Left forelimb (tissue), 1 donor: ENCODE data around the gene SKIC2.
"Not testable (repeated sequence)": the region's sequence is repeated elsewhere in the genome, so short reads cannot be mapped to it uniquely, and the experiment has no call there.

Source experiments
- DNase-seq: peaks from one replicate; pipeline ENCODE4 v3.0.0-alpha.2; 2018; ENCODE audit warnings: low spot score

Gene SKIC2

GRCh38 chr6:32004864-32005537, 46.0 kb downstream of the SKIC2 start:
- DNase-seq, result not testable (repeated sequence)

- DNase-seq, result not testable (repeated sequence)
Measured at GRCh38 chr6:32005538-32005880, 46.5 kb downstream of the SKIC2 start.

GRCh38 chr6:32005991-32006529, 47.1 kb downstream of the SKIC2 start:
- DNase-seq, result not testable (repeated sequence)

GRCh38 chr6:32007086-32007485, 48.1 kb downstream of the SKIC2 start:
- not testable (repeated sequence) for DNase-seq

- not testable (repeated sequence) for DNase-seq
Measured at GRCh38 chr6:32008037-32008436, 49.1 kb downstream of the SKIC2 start.

- DNase-seq, result not testable (repeated sequence)
Measured at GRCh38 chr6:32008616-32009015, 49.6 kb downstream of the SKIC2 start.

GRCh38 chr6:32009537-32009936, 50.6 kb downstream of the SKIC2 start:
- DNase-seq, result not testable (repeated sequence)

GRCh38 chr6:32010856-32011530, 52.0 kb downstream of the SKIC2 start:
- DNase-seq, result not testable (repeated sequence)

GRCh38 chr6:32012941-32013617, 54.1 kb downstream of the SKIC2 start:
- DNase-seq, result not testable (repeated sequence)

- DNase-seq, result not testable (repeated sequence)
Measured at GRCh38 chr6:32013738-32014137, 54.8 kb downstream of the SKIC2 start.

- DNase-seq, result not testable (repeated sequence)
Measured at GRCh38 chr6:32014547-32014946, 55.6 kb downstream of the SKIC2 start, which contains the start of gene C4B. C4B (plus strand) TSS chr6:32014795; CDS start chr6:32014846, 51 bp downstream.
